Measurements from ENCODE around the gene RAD23B.
A peak's percentile ranks its signal among the peaks of the same experiment; 100 is the strongest.

RAD23B gene

DNA sequence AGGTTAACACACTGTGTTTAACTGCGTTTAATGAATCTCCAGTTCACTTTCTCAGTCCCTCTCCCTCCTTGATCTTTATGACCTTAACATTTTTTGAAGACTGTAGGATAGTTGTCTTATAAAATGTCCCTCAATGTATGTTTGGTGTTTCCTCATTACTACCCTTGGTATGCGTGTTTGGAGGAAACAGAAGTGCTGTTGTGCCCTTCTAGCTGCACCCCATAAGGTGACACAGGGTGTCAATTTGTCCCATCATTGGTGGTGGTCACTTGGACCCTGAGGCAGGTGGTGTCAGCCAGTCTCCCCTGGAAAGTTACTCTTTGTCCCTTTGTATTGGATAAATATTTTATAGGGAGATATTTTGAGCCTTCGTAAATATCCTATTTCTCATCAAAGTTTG, 52.3 kb downstream of the RAD23B start:
- Mint-ChIP-seq H3K9me3 (no peaks in the 10 kb centered on the region), H3K36me3 (ENCODE audit: insufficient read depth) (peaks cover 34% of the 10 kb centered on the region), H3K4me1 (peaks cover 7% of the 10 kb centered on the region), H3K27ac (ENCODE audit: low read depth) (no peak overlapping the region), H3K27me3 (no peaks in the 10 kb centered on the region), H3K4me3 (no peak overlapping the region)
- no peak for DNase-seq (ENCODE audit: low spot score in 2 of 2)
- no peak for ATAC-seq (replicated peaks; ENCODE audit: extremely low read depth, poor library complexity, severe bottlenecking)

DNA sequence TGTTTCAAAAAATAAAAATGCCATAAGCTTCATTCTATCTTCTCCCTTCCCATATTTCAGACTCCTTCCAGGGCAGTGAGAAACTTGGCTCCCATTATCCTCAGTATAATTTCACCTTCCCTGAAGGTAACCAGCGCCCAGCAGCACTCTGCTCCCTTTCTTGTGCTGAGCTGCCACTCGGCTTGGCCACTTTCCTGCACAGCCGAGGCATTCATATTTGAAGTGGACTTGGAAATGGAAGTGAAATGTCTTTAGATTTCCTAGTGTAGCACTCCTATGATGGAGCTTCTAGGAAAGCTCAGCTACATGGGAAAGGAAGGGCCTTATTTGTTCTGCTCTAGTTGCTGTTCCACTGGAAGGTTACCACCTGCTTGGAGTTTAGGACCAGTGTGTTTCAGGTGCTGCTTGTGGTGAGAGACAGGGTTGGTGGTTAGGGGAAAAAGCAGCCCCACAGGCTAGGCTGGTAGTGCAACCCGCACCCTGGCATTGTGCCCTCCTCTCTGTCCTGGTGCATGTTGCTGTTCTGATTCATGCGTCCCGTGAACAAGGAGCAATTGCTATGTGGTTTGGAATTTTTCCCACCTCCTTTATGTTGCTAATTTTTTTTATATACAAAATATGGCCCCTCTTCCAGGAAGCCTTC, 53.8 kb downstream of the RAD23B start:
- ATAC-seq (replicated peaks; ENCODE audit: extremely low read depth, poor library complexity, severe bottlenecking) (no peak), DNase-seq (ENCODE audit: low spot score in 2 of 2) (no peak)
- H3K27me3 Mint-ChIP-seq, result no peaks in the 10 kb centered on the region
- H3K27ac Mint-ChIP-seq (ENCODE audit: low read depth), result peak overlapping the region; percentile 76
- H3K36me3 Mint-ChIP-seq (ENCODE audit: insufficient read depth), result peaks cover 20% of the 10 kb centered on the region
- peaks cover 13% of the 10 kb centered on the region for H3K4me1 Mint-ChIP-seq
- H3K4me3 Mint-ChIP-seq, result no peak overlapping the region
- H3K9me3 Mint-ChIP-seq, result no peaks in the 10 kb centered on the region

DNA sequence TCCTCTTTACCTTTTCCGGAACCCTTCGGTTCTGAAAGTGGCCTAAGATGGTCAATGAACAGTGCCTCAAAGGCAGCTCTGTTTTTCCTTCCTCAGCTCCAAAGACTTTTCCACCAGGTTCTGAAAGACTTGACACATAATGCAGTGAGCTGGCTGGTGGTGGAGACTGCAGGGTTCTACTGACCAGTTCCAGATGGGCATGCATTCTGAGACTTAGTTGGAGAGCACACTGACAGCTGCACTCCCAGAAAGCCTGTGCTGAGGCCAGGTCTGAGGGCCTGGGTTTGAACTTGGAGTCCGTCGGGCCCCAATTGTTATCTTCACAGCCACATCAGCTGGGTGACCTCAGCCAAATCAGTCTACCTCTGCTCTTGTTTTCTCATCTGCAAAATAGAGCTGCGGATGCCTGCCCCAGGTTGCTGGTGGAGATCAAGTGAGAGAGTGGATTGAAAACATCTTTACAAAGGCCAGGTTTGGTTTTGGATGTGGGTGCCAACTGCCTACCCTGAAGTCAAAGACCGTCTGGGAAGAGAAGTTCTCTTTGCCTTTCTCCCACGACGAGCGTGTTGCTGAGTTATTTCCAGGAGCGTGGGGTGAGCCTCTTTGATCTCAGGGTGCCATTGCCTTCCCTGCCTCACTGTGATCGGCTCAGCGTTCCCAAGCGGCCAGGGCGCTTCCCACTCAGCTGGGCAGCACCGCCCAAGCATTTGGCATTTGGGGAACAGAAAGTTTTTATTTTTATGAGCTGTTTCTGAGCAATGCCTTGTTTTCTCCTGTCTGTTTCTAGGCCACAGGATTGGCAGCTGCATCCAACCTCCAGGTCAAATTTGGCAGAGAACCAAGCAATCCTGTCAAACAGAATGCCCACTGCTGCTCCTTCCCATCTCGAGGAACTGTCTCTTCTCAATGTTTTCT, 54.9 kb downstream of the RAD23B start:
- H3K36me3 Mint-ChIP-seq (ENCODE audit: insufficient read depth), result peaks cover 10% of the 10 kb centered on the region
- H3K9me3 Mint-ChIP-seq, result no peaks in the 10 kb centered on the region
- peaks cover 11% of the 10 kb centered on the region for H3K4me1 Mint-ChIP-seq
- ATAC-seq (replicated peaks; ENCODE audit: extremely low read depth, poor library complexity, severe bottlenecking) (no peak), DNase-seq (ENCODE audit: low spot score in 2 of 2) (no peak)
- H3K4me3 Mint-ChIP-seq, result no peak overlapping the region
- no peaks in the 10 kb centered on the region for H3K27me3 Mint-ChIP-seq
- peak overlapping the region; percentile 76 for H3K27ac Mint-ChIP-seq (ENCODE audit: low read depth)

DNA sequence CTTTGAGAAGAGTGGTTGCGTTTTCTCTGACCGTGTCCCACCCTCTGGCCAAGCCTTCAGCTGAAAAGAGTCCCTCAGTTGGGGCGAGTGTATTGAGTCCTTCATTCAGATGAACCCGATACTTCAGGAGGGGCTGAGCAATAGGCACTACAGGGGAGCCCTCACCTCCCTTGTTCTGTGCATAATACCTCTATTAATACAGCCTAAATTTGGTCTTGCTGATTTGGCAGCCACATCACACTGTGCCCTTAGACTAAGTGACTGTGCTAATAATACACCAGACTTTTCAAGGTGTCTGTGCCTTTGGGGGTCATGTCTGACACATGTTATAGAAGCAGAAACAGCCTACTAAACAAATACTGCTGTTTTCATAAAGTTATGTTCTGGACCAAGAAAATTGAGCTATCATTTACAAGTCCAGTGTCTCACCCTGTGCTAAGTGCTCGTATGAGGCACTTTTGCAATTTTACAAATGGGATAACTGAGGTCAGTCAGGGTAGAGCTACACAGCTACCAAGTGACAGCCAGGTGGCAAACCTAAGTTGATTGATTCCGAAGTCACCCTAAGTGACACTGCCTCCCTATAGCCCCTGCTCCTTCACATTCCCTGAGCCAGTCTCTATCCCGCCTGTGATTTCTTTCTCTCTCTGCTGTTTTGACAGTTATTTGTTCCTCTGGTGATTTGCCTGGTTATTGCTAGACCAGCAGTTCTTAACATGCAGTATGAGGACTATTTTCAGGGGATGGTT, 56.0 kb downstream of the RAD23B start:
- Mint-ChIP-seq H3K9me3 (no peaks in the 10 kb centered on the region), H3K4me1 (peaks cover 6% of the 10 kb centered on the region)

DNA sequence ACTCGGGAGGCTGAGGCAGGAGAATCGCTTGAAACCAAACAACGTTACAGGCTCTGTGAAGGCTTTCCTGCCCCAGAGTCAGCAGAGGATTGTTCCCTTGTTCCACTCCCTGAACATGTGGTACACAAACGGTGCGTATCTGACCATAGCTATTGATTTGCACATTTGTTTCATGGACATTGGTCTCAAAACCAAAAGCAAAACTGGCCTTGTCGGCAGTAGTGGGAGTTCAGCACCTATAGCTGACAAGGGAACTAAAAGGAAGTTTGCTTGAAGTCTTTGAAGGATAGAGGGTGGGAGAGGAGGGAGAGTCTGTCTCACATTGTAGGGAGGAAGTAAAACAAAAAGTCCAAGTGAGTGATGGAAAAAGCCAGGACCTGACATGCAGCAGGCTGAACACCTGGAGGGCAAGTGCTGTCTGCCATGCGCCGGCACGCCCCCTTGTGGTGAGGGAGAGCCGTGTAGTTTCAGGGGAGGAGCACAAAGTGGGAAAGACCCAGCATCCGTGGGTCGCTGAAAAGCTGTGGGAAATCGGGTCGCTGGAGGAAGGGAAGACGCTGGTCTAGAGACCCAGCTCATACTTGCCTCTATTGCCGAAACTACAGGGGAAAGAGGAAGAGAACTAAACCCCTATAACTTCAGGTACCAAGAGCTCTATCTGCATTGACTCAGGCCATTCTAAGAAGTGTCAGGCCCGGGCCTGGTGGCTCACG, 58.0 kb downstream of the RAD23B start:
- Mint-ChIP-seq H3K27ac (ENCODE audit: low read depth) (peak overlapping the region; percentile 2), H3K36me3 (ENCODE audit: insufficient read depth) (peaks cover 2% of the 10 kb centered on the region)

More for the DNA sequence above, 56.0 kb downstream of the RAD23B start:
- Mint-ChIP-seq H3K4me3 (no peak overlapping the region), H3K27ac (ENCODE audit: low read depth) (no peak overlapping the region), H3K27me3 (no peaks in the 10 kb centered on the region), H3K36me3 (ENCODE audit: insufficient read depth) (peaks cover 5% of the 10 kb centered on the region)
- DNase-seq (ENCODE audit: low spot score in 2 of 2) (no peak), ATAC-seq (replicated peaks; ENCODE audit: extremely low read depth, poor library complexity, severe bottlenecking) (no peak)

DNA sequence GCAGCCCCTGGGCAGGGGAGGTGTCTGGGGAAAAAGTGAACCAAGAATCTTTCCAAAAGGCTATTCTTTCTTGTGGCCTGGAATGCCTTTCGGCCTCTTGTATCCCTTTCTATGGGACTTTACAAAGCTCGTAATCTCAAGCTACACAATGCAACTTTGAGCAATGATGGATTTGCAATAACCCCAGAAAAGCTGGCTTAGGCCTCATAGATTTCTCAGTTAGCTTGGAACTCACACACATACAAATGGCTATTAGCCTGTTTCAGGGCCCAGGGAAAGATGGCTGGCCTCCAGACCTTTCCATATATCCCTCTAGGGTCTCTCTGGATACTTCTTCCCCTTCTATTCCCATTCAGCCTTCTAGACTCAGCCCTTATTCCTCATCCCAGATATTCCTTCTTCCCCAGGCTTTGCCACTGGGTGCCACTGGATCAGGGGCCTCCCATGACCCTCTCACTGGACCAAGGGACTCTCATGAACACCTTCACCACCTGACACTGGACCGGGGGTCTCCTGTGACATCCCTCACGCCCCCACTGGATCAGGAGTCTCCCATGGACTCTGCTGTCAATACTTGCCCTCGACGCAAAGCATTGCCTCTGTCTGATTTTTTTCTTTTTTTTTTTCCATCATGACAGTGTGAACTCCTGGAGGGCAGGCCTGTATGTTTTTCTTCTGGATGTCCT, 59.5 kb downstream of the RAD23B start:
- Mint-ChIP-seq H3K27me3 (no peaks in the 10 kb centered on the region), H3K9me3 (no peaks in the 10 kb centered on the region), H3K27ac (ENCODE audit: low read depth) (no peak overlapping the region), H3K4me3 (no peak overlapping the region), H3K4me1 (peaks cover 6% of the 10 kb centered on the region), H3K36me3 (ENCODE audit: insufficient read depth) (no peaks in the 10 kb centered on the region)
- DNase-seq (ENCODE audit: low spot score in 2 of 2), result no peak
- ATAC-seq (replicated peaks; ENCODE audit: extremely low read depth, poor library complexity, severe bottlenecking), result no peak

More for the DNA sequence above, 58.0 kb downstream of the RAD23B start:
- no peak overlapping the region for H3K4me3 Mint-ChIP-seq
- peaks cover 6% of the 10 kb centered on the region for H3K4me1 Mint-ChIP-seq
- DNase-seq (ENCODE audit: low spot score in 2 of 2) (peak; percentile 58 to 71), ATAC-seq (replicated peaks; ENCODE audit: extremely low read depth, poor library complexity, severe bottlenecking) (peak; percentile 65)
- H3K27me3 Mint-ChIP-seq, result no peaks in the 10 kb centered on the region
- H3K9me3 Mint-ChIP-seq, result no peaks in the 10 kb centered on the region

DNA sequence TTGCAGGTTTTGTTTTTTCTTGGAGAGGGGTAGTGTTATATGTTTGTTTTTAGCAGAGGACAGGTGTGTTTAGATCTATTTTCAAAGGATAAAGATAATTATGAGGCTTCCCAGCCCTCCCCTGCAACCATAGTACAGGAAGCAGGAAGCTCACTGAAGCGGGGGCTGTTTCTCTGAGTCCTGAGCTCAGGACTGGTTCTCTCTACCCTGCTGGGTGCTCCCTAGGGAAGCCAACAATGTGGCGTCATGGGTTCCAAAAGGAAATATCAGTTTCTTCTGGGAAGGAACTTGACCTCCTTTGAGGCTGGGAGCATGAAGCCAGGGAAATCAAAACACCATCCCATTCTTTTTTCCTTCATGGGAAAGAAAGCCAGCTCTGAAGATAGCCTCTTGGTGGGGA, 62.2 kb downstream of the RAD23B start:
- Mint-ChIP-seq H3K27me3 (peaks cover 3% of the 10 kb centered on the region), H3K4me1 (peaks cover 6% of the 10 kb centered on the region), H3K27ac (ENCODE audit: low read depth) (no peak overlapping the region), H3K36me3 (ENCODE audit: insufficient read depth) (no peaks in the 10 kb centered on the region), H3K4me3 (no peak overlapping the region), H3K9me3 (no peaks in the 10 kb centered on the region)
- DNase-seq (ENCODE audit: low spot score in 2 of 2), result no peak
- ATAC-seq (replicated peaks; ENCODE audit: extremely low read depth, poor library complexity, severe bottlenecking), result no peak

DNA sequence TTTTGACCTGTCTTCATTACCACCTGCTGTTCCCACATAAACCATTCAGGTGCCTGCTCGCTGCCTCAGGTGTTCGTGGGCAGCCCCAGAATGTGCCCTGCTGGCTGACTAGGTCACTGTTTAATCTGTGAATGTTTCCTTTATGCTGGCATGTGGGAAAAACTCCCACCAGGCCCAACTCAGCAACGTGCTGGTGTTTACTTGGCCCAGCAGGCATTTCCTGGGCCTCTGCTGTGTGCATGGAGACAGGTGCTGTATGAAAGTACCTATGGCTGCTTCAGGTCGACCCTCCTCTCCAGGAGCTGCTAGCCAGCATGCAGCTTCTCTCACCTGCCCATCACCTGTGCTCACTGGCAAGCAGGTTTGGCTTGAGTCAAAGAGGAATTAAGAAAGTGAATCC, 65.8 kb downstream of the RAD23B start:
- H3K4me3 Mint-ChIP-seq, result no peak overlapping the region
- no peak for ATAC-seq (replicated peaks; ENCODE audit: extremely low read depth, poor library complexity, severe bottlenecking)
- no peaks in the 10 kb centered on the region for H3K9me3 Mint-ChIP-seq
- H3K27me3 Mint-ChIP-seq, result peaks cover 32% of the 10 kb centered on the region
- no peaks in the 10 kb centered on the region for H3K36me3 Mint-ChIP-seq (ENCODE audit: insufficient read depth)
- no peaks in the 10 kb centered on the region for H3K4me1 Mint-ChIP-seq
- DNase-seq (ENCODE audit: low spot score in 2 of 2), result no peak
- no peak overlapping the region for H3K27ac Mint-ChIP-seq (ENCODE audit: low read depth)

DNA sequence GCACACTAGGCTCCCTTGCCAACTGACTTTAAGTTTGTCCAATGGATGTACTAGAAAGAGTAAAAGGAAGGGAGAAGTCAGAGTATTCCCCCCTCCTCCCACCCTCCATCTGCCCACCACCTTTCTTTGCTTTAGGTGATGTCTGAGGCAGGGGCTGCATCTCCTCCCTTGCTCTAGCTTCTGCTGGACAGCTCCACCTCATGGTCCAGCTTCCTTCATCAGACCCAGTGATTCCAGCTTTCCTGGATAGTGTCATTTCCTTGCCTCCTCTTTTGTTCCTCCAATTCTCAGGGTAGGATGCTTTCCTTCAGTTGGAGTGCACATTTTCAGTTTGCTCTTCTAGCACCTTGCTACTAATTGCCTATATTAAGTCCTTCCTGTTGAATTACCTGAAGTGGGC, 67.4 kb downstream of the RAD23B start:
- H3K4me3 Mint-ChIP-seq, result no peak overlapping the region
- H3K27ac Mint-ChIP-seq (ENCODE audit: low read depth), result no peak overlapping the region

DNA sequence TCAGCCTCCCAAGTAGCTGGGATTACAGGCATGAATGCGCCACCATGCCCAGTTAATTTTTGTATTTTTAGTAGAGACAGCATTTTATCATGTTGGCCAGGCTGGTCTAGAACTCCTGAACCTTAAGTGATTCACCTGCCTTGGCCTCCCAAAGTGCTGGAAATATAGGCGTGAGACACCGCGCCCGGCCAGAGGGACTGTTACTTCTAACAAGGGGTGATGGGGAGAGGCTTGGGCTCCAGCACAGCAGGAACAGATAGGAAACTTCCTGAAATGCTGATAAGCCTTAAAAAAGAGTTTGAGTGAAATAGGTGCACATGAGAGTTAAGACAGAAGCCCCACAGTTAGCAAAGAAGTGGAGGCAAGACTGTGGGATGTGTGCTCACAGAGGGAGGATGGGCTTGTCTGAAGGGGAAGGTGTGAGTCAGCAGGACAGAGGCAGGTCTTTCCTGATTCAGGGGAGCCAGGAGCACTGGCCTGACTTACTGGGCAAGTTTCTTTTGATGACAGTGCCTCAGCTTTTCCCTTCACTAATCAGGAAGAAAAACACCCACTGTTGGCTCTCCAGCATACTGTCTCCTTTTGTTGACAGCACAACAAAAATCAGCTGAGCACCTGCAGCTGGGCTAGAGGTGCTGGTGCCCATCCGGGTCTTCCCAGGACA, 68.4 kb downstream of the RAD23B start:
- Mint-ChIP-seq H3K27ac (ENCODE audit: low read depth) (no peak overlapping the region), H3K4me3 (no peak overlapping the region)
- ATAC-seq (replicated peaks; ENCODE audit: extremely low read depth, poor library complexity, severe bottlenecking), result no peak

More for the DNA sequence above, 67.4 kb downstream of the RAD23B start:
- no peaks in the 10 kb centered on the region for H3K9me3 Mint-ChIP-seq
- H3K36me3 Mint-ChIP-seq (ENCODE audit: insufficient read depth), result no peaks in the 10 kb centered on the region
- ATAC-seq (replicated peaks; ENCODE audit: extremely low read depth, poor library complexity, severe bottlenecking) (no peak), DNase-seq (ENCODE audit: low spot score in 2 of 2) (no peak)
- no peaks in the 10 kb centered on the region for H3K4me1 Mint-ChIP-seq
- H3K27me3 Mint-ChIP-seq, result peaks cover 45% of the 10 kb centered on the region

DNA sequence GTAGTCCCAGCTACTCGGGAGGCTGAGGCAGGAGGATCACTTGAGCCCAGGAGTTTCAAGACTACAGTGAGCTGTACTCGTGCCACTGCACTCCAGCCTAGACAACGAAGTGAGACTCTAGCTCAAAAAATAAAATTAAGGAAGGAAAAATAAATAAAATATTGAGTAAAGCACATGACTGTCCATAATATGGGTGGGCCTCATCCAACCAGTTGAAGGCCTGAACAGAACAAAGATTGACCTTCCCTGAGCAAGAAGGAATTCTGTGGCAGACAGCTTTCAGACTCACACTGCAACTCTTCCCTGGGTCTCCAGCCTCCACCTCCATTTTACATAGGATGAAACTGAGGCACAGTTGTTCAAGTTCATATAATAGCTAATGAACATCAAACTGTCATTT, 72.3 kb downstream of the RAD23B start:
- no peak overlapping the region for H3K4me3 Mint-ChIP-seq
- DNase-seq (ENCODE audit: low spot score in 2 of 2), result no peak
- no peaks in the 10 kb centered on the region for H3K9me3 Mint-ChIP-seq
- peaks cover 60% of the 10 kb centered on the region for H3K27me3 Mint-ChIP-seq
- no peaks in the 10 kb centered on the region for H3K4me1 Mint-ChIP-seq
- H3K36me3 Mint-ChIP-seq (ENCODE audit: insufficient read depth), result no peaks in the 10 kb centered on the region
- ATAC-seq (replicated peaks; ENCODE audit: extremely low read depth, poor library complexity, severe bottlenecking), result no peak
- H3K27ac Mint-ChIP-seq (ENCODE audit: low read depth), result no peak overlapping the region

More for the DNA sequence above, 68.4 kb downstream of the RAD23B start:
- Mint-ChIP-seq H3K9me3 (no peaks in the 10 kb centered on the region), H3K4me1 (no peaks in the 10 kb centered on the region), H3K36me3 (ENCODE audit: insufficient read depth) (no peaks in the 10 kb centered on the region), H3K27me3 (peaks cover 54% of the 10 kb centered on the region)
- no peak for DNase-seq (ENCODE audit: low spot score in 2 of 2)

Data from central memory CD8-positive, alpha-beta T cell (primary cell).